SJSA1 (cell line): ENCODE data around the gene TSHZ3. TPM values are rescaled to one million over a fixed set of nuclear protein-coding genes. Genes with fewer than 3 reads are reported as not detected.

Experiments used
- DNase-seq, 2 experiments: peaks; one replicate each; pipeline ENCODE4 v3.0.0-alpha.2; 2015 to 2020; ENCODE audit warnings: low spot score in 2 of 2, low read depth in 1 of 2
- H3K27ac ChIP-seq: fragments of 250-450 bp; sonication (Bioruptor Pico); 2 replicates; pipeline ENCODE4 v1.5.1; 2020; ENCODE audit warnings: mild to moderate bottlenecking, moderate library complexity
- H3K27me3 ChIP-seq: fragments of 250-450 bp; sonication (Bioruptor Pico); replicated peaks from 2 replicates; pipeline ENCODE4 v1.5.1; 2020; ENCODE audit warnings: mild to moderate bottlenecking, moderate library complexity
- H3K36me3 ChIP-seq: fragments of 250-450 bp; sonication (Bioruptor Pico); 2 replicates; pipeline ENCODE4 v1.5.1; 2020; ENCODE audit warnings: mild to moderate bottlenecking
- H3K4me1 ChIP-seq: fragments of 250-450 bp; sonication (Bioruptor Pico); replicated peaks from 2 replicates; pipeline ENCODE4 v1.6.1; 2021; ENCODE audit warnings: mild to moderate bottlenecking
- H3K4me3 ChIP-seq: fragments of 250-450 bp; sonication (Bioruptor Pico); 2 replicates; pipeline ENCODE4 v1.5.1; 2020; ENCODE audit warnings: mild to moderate bottlenecking
- H3K9me3 ChIP-seq: fragments of 250-450 bp; sonication (Bioruptor Pico); replicated peaks from 2 replicates; pipeline ENCODE4 v1.5.1; 2020; ENCODE audit warnings: mild to moderate bottlenecking
- total RNA-seq: library from RNA; depleted of rRNA; stranded (reverse); fragments of >200 nt; shearing (Covaris generic); gene quantifications from 2 replicates; pipeline ENCODE4 v1.2.3, GENCODE V29; 2014; rRNA removed

The TSHZ3 gene, protein sequence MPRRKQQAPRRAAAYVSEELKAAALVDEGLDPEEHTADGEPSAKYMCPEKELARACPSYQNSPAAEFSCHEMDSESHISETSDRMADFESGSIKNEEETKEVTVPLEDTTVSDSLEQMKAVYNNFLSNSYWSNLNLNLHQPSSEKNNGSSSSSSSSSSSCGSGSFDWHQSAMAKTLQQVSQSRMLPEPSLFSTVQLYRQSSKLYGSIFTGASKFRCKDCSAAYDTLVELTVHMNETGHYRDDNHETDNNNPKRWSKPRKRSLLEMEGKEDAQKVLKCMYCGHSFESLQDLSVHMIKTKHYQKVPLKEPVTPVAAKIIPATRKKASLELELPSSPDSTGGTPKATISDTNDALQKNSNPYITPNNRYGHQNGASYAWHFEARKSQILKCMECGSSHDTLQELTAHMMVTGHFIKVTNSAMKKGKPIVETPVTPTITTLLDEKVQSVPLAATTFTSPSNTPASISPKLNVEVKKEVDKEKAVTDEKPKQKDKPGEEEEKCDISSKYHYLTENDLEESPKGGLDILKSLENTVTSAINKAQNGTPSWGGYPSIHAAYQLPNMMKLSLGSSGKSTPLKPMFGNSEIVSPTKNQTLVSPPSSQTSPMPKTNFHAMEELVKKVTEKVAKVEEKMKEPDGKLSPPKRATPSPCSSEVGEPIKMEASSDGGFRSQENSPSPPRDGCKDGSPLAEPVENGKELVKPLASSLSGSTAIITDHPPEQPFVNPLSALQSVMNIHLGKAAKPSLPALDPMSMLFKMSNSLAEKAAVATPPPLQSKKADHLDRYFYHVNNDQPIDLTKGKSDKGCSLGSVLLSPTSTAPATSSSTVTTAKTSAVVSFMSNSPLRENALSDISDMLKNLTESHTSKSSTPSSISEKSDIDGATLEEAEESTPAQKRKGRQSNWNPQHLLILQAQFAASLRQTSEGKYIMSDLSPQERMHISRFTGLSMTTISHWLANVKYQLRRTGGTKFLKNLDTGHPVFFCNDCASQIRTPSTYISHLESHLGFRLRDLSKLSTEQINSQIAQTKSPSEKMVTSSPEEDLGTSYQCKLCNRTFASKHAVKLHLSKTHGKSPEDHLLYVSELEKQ
- total RNA-seq, result 4.2 and 8.3 TPM in 2 replicates

- H3K9me3 ChIP-seq, result no peaks in the 10 kb centered on the region
- no peaks in the 10 kb centered on the region for H3K27me3 ChIP-seq
- H3K4me1 ChIP-seq, result peaks cover 19% of the 10 kb centered on the region
- H3K36me3 ChIP-seq, result peaks cover 19% of the 10 kb centered on the region
- peak within 1 kb of the TSS; percentile 94 for H3K27ac ChIP-seq
- peak; percentile 65 to 92 for DNase-seq
- peak within 1 kb of the TSS; percentile 99 for H3K4me3 ChIP-seq
Observed at GRCh38 chr19:31349160-31349881, at the start of gene TSHZ3. Gene TSHZ3 (minus strand): TSS chr19:31349436. CDS start chr19:31349219, 217 bp downstream.

- no peak for DNase-seq
- Histone ChIP-seq H3K4me1 (no peaks in the 10 kb centered on the region), H3K27ac (no peak overlapping the region), H3K4me3 (no peak overlapping the region), H3K27me3 (peaks cover 5% of the 10 kb centered on the region; the same call in 1 of the 2 replicates), H3K36me3 (no peaks in the 10 kb centered on the region), H3K9me3 (no peaks in the 10 kb centered on the region)
Observed at GRCh38 chr19:31397308-31397707, 48.1 kb upstream of the TSHZ3 start.

- no peak for DNase-seq
- H3K27me3 ChIP-seq, result peaks cover 5% of the 10 kb centered on the region; the same call in 1 of the 2 replicates
Observed at GRCh38 chr19:31392464-31392863, 43.2 kb upstream of the TSHZ3 start.

DNA sequence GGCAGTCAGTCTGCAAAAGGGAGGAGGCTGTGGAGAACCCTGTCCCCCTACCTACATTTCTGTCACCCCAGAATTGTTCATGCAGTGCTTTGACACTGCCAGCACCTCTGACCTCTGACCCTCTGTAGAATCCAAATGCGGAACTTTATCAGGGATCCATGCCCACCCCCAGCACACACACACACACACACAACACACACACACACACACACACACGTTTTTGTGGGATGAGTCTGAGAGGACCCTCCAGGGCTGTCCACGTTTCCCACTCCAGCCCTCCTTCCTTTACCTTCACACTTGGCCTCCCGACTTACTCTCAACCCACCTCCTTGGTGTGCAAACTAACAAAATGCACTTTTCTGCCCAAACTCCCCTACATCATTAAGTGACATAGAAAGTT lies 42.3 kb upstream of the TSHZ3 start:
- Histone ChIP-seq H3K27ac (no peak overlapping the region), H3K36me3 (no peaks in the 10 kb centered on the region), H3K9me3 (no peaks in the 10 kb centered on the region), H3K27me3 (peaks cover 5% of the 10 kb centered on the region; the same call in 1 of the 2 replicates), H3K4me1 (no peaks in the 10 kb centered on the region), H3K4me3 (no peak overlapping the region)
- DNase-seq, result no peak

More at GRCh38 chr19:31392464-31392863, 43.2 kb upstream of the TSHZ3 start:
- no peaks in the 10 kb centered on the region for H3K4me1 ChIP-seq
- no peak overlapping the region for H3K27ac ChIP-seq
- no peaks in the 10 kb centered on the region for H3K9me3 ChIP-seq
- no peaks in the 10 kb centered on the region for H3K36me3 ChIP-seq
- H3K4me3 ChIP-seq, result no peak overlapping the region

DNA sequence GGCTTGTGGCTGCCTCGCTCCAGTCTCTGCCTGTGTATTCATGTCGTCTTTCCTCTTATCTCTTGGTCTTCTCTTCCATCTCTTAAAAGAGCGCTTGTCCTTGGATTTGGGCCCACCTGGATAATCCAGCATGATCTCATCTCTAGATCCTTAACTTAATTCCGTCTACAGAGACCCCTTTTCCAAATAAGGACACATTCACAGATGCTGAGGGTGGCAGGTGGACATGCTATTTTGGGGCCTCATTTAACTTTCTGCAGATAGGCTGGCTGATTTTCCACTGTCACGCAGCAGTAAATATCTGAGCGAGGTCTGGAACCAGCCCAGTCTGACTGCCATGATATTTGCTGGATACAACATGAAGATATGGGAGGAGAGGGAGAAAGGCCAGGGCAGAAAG lies 41.5 kb upstream of the TSHZ3 start:
- no peak for DNase-seq
- no peaks in the 10 kb centered on the region for H3K4me1 ChIP-seq
- H3K27me3 ChIP-seq, result peaks cover 5% of the 10 kb centered on the region; the same call in 1 of the 2 replicates
- H3K4me3 ChIP-seq, result no peak overlapping the region
- no peak overlapping the region for H3K27ac ChIP-seq
- no peaks in the 10 kb centered on the region for H3K36me3 ChIP-seq
- no peaks in the 10 kb centered on the region for H3K9me3 ChIP-seq

DNA sequence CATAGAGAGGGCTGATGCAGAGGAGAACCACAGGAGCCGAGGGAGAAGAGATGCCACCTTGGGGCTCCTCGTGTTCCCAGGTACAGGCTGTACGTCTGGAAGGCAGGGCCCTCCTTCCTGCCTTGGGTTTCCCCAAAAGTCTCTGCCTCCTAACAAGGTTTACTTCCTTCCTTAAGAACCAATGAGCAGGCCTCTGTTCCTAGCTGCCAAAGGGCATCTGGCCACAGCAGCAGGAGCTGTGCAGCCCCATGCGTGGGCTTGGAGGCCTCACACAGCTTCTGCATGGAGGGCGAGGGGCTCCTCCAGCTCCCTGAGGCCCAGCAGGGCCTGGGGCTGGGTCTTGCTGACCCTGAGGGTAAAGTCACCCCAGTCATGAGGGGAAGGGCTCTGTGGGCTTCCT lies 40.6 kb upstream of the TSHZ3 start:
- H3K27me3 ChIP-seq, result no peaks in the 10 kb centered on the region
- no peaks in the 10 kb centered on the region for H3K9me3 ChIP-seq
- no peak for DNase-seq
- H3K4me1 ChIP-seq, result no peaks in the 10 kb centered on the region
- H3K27ac ChIP-seq, result no peak overlapping the region
- no peak overlapping the region for H3K4me3 ChIP-seq
- no peaks in the 10 kb centered on the region for H3K36me3 ChIP-seq

DNA sequence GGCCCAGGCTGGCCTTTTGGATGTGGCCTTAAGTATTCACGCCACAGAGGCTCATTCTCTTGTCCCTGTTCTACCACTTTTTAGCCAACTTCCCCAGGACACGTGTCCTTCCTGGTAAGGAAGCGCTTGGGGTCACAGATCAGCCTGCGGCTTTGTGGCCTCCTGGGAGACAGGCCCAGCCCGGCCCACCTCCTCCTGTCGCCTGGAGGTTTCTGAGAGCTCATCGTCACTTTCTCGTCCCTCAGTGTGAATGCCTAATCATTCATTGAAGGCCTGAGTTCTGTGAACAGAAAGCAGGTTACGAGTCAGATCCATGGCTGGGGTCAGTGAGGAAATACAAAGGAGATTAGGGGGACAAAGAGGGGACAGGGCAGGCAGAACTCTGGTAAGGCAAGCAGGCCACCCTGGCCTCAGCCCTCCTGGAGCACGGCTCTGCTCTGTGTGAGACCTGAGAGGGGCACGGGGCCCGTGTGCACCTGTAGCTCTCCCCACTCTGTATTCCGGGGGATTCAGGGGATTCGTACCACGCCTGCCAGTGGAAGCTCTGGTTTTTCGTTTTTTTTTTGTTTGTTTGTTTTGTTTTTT lies 38.6 kb upstream of the TSHZ3 start:
- H3K9me3 ChIP-seq, result no peaks in the 10 kb centered on the region
- no peaks in the 10 kb centered on the region for H3K4me1 ChIP-seq
- no peak overlapping the region for H3K4me3 ChIP-seq
- H3K27me3 ChIP-seq, result no peaks in the 10 kb centered on the region; the same call in 1 of the 2 replicates
- H3K27ac ChIP-seq, result no peak overlapping the region
- H3K36me3 ChIP-seq, result no peaks in the 10 kb centered on the region
- DNase-seq, result no peak

- Histone ChIP-seq H3K9me3 (no peaks in the 10 kb centered on the region), H3K27me3 (no peaks in the 10 kb centered on the region; the same call in 1 of the 2 replicates), H3K4me1 (no peaks in the 10 kb centered on the region), H3K36me3 (no peaks in the 10 kb centered on the region), H3K4me3 (no peak overlapping the region), H3K27ac (no peak overlapping the region)
- DNase-seq, result no peak
Observed at GRCh38 chr19:31386806-31387205, 37.6 kb upstream of the TSHZ3 start.

- Histone ChIP-seq H3K36me3 (no peaks in the 10 kb centered on the region), H3K27me3 (no peaks in the 10 kb centered on the region; the same call in 1 of the 2 replicates), H3K9me3 (no peaks in the 10 kb centered on the region), H3K4me3 (no peak overlapping the region), H3K27ac (no peak overlapping the region), H3K4me1 (no peaks in the 10 kb centered on the region)
- DNase-seq, result no peak
Observed at GRCh38 chr19:31385744-31386143, 36.5 kb upstream of the TSHZ3 start.

DNA sequence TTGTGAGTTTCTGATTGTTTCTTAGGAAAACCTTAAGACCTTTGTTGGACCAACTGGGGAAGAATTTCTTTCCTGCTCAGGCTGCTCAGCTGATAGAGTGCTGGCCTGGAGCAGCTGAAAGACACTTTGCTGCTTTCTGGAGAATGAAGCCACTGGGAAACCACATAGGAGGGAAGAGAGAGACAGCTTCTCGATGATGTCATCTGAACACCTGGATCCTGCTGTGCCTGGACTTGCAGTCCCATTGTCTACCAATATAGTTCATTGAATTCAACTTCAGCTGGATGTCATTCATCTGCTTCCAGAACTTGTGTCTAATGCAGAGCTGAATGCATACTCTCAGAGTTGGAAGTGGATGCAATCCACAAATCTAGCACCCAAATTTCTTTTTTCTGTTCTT lies 34.3 kb upstream of the TSHZ3 start:
- Histone ChIP-seq H3K27me3 (no peaks in the 10 kb centered on the region; the same call in 1 of the 2 replicates), H3K9me3 (no peaks in the 10 kb centered on the region), H3K4me1 (peaks cover 5% of the 10 kb centered on the region), H3K4me3 (no peak overlapping the region), H3K36me3 (no peaks in the 10 kb centered on the region), H3K27ac (no peak overlapping the region)
- no peak for DNase-seq

- no peaks in the 10 kb centered on the region; the same call in 1 of the 2 replicates for H3K27me3 ChIP-seq
- no peaks in the 10 kb centered on the region for H3K36me3 ChIP-seq
- no peak overlapping the region for H3K27ac ChIP-seq
- peaks cover 13% of the 10 kb centered on the region for H3K4me1 ChIP-seq
- H3K9me3 ChIP-seq, result no peaks in the 10 kb centered on the region
- no peak for DNase-seq
- H3K4me3 ChIP-seq, result no peak overlapping the region
Observed at GRCh38 chr19:31380854-31381253, 31.6 kb upstream of the TSHZ3 start.

- no peaks in the 10 kb centered on the region for H3K36me3 ChIP-seq
- no peak overlapping the region for H3K27ac ChIP-seq
- peak; percentile 73 to 83 for DNase-seq
- H3K9me3 ChIP-seq, result no peaks in the 10 kb centered on the region
- H3K4me3 ChIP-seq, result no peak overlapping the region
- H3K27me3 ChIP-seq, result no peaks in the 10 kb centered on the region; the same call in 1 of the 2 replicates
- H3K4me1 ChIP-seq, result peaks cover 13% of the 10 kb centered on the region
Observed at GRCh38 chr19:31378404-31378803, 29.2 kb upstream of the TSHZ3 start.

GRCh38 chr19:31377736-31378135 lies 28.5 kb upstream of the TSHZ3 start:
- no peak overlapping the region for H3K4me3 ChIP-seq
- no peaks in the 10 kb centered on the region for H3K27me3 ChIP-seq
- no peak overlapping the region for H3K27ac ChIP-seq
- H3K36me3 ChIP-seq, result no peaks in the 10 kb centered on the region
- H3K9me3 ChIP-seq, result no peaks in the 10 kb centered on the region
- no peak for DNase-seq
- peaks cover 13% of the 10 kb centered on the region for H3K4me1 ChIP-seq
